ENCODE results near the gene RIMS3.
"Not testable (repeated sequence)": the region's sequence is repeated elsewhere in the genome, so short reads cannot be mapped to it uniquely, and the experiment has no call there.

RIMS3 gene

GRCh38 chr1:40593449-40594186, 71.9 kb downstream of the RIMS3 start:
- H3K4me3 ChIP-seq (ENCODE audit: low read depth in 1 of 2, low read length in 2 of 2), result no peak overlapping the region
- no peak overlapping the region for H3K27ac ChIP-seq (ENCODE audit: low read depth, low read length)
- H3K9me3 ChIP-seq (ENCODE audit: control insufficient read depth in 1 of 2, low read length in 2 of 2), result no peaks in the 10 kb centered on the region
- H3K4me1 ChIP-seq (ENCODE audit: control insufficient read depth in 1 of 2, insufficient read depth in 2 of 2, low read length in 2 of 2), result no peaks in the 10 kb centered on the region
- no peaks in the 10 kb centered on the region for H3K36me3 ChIP-seq (ENCODE audit: control insufficient read depth in 1 of 2, insufficient read depth in 2 of 2, low read length in 2 of 2)
- H3K9ac ChIP-seq (ENCODE audit: low read depth in 1 of 2, low read length in 2 of 2), result no peak overlapping the region
- H3K27me3 ChIP-seq (ENCODE audit: control insufficient read depth in 1 of 2, insufficient read depth in 2 of 2, low read length in 2 of 2), result no peaks in the 10 kb centered on the region

- Histone ChIP-seq H3K4me1 (ENCODE audit: control insufficient read depth in 1 of 2, insufficient read depth in 2 of 2, low read length in 2 of 2) (no peaks in the 10 kb centered on the region), H3K27me3 (ENCODE audit: control insufficient read depth in 1 of 2, insufficient read depth in 2 of 2, low read length in 2 of 2) (no peaks in the 10 kb centered on the region), H3K9ac (ENCODE audit: low read depth in 1 of 2, low read length in 2 of 2) (no peak overlapping the region), H3K27ac (ENCODE audit: low read depth, low read length) (no peak overlapping the region), H3K36me3 (ENCODE audit: control insufficient read depth in 1 of 2, insufficient read depth in 2 of 2, low read length in 2 of 2) (no peaks in the 10 kb centered on the region), H3K4me3 (ENCODE audit: low read depth in 1 of 2, low read length in 2 of 2) (no peak overlapping the region), H3K9me3 (ENCODE audit: control insufficient read depth in 1 of 2, low read length in 2 of 2) (no peaks in the 10 kb centered on the region)
Measured at GRCh38 chr1:40592107-40592803, 73.2 kb downstream of the RIMS3 start.

- H3K9me3 ChIP-seq (ENCODE audit: control insufficient read depth in 1 of 2, low read length in 2 of 2), result no peaks in the 10 kb centered on the region
- no peak overlapping the region for H3K9ac ChIP-seq (ENCODE audit: low read depth in 1 of 2, low read length in 2 of 2)
- H3K36me3 ChIP-seq (ENCODE audit: control insufficient read depth in 1 of 2, insufficient read depth in 2 of 2, low read length in 2 of 2), result no peaks in the 10 kb centered on the region
- no peak overlapping the region for H3K27ac ChIP-seq (ENCODE audit: low read depth, low read length)
- H3K27me3 ChIP-seq (ENCODE audit: control insufficient read depth in 1 of 2, insufficient read depth in 2 of 2, low read length in 2 of 2), result no peaks in the 10 kb centered on the region
- no peak overlapping the region for H3K4me3 ChIP-seq (ENCODE audit: low read depth in 1 of 2, low read length in 2 of 2)
- no peaks in the 10 kb centered on the region for H3K4me1 ChIP-seq (ENCODE audit: control insufficient read depth in 1 of 2, insufficient read depth in 2 of 2, low read length in 2 of 2)
Measured at GRCh38 chr1:40588586-40588985, 76.9 kb downstream of the RIMS3 start.

- Histone ChIP-seq H3K4me1 (ENCODE audit: control insufficient read depth in 1 of 2, insufficient read depth in 2 of 2, low read length in 2 of 2) (no peaks in the 10 kb centered on the region), H3K4me3 (ENCODE audit: low read depth in 1 of 2, low read length in 2 of 2) (no peak overlapping the region), H3K9me3 (ENCODE audit: control insufficient read depth in 1 of 2, low read length in 2 of 2) (no peaks in the 10 kb centered on the region), H3K36me3 (ENCODE audit: control insufficient read depth in 1 of 2, insufficient read depth in 2 of 2, low read length in 2 of 2) (no peaks in the 10 kb centered on the region), H3K27ac (ENCODE audit: low read depth, low read length) (no peak overlapping the region), H3K27me3 (ENCODE audit: control insufficient read depth in 1 of 2, insufficient read depth in 2 of 2, low read length in 2 of 2) (no peaks in the 10 kb centered on the region), H3K9ac (ENCODE audit: low read depth in 1 of 2, low read length in 2 of 2) (no peak overlapping the region)
Measured at GRCh38 chr1:40583980-40584379, 81.5 kb downstream of the RIMS3 start.

- Histone ChIP-seq H3K4me3 (ENCODE audit: low read depth in 1 of 2, low read length in 2 of 2) (no peak overlapping the region), H3K27ac (ENCODE audit: low read depth, low read length) (no peak overlapping the region), H3K4me1 (ENCODE audit: control insufficient read depth in 1 of 2, insufficient read depth in 2 of 2, low read length in 2 of 2) (no peaks in the 10 kb centered on the region), H3K9me3 (ENCODE audit: control insufficient read depth in 1 of 2, low read length in 2 of 2) (no peaks in the 10 kb centered on the region), H3K9ac (ENCODE audit: low read depth in 1 of 2, low read length in 2 of 2) (no peak overlapping the region), H3K27me3 (ENCODE audit: control insufficient read depth in 1 of 2, insufficient read depth in 2 of 2, low read length in 2 of 2) (no peaks in the 10 kb centered on the region), H3K36me3 (ENCODE audit: control insufficient read depth in 1 of 2, insufficient read depth in 2 of 2, low read length in 2 of 2) (no peaks in the 10 kb centered on the region)
Measured at GRCh38 chr1:40582116-40582515, 83.4 kb downstream of the RIMS3 start.

- Histone ChIP-seq H3K9me3 (ENCODE audit: control insufficient read depth in 1 of 2, low read length in 2 of 2) (no peaks in the 10 kb centered on the region), H3K27me3 (ENCODE audit: control insufficient read depth in 1 of 2, insufficient read depth in 2 of 2, low read length in 2 of 2) (no peaks in the 10 kb centered on the region), H3K4me3 (ENCODE audit: low read depth in 1 of 2, low read length in 2 of 2) (no peak overlapping the region), H3K4me1 (ENCODE audit: control insufficient read depth in 1 of 2, insufficient read depth in 2 of 2, low read length in 2 of 2) (no peaks in the 10 kb centered on the region), H3K36me3 (ENCODE audit: control insufficient read depth in 1 of 2, insufficient read depth in 2 of 2, low read length in 2 of 2) (no peaks in the 10 kb centered on the region), H3K27ac (ENCODE audit: low read depth, low read length) (no peak overlapping the region), H3K9ac (ENCODE audit: low read depth in 1 of 2, low read length in 2 of 2) (no peak overlapping the region)
Measured at GRCh38 chr1:40575336-40575735, 90.1 kb downstream of the RIMS3 start.

- not testable (repeated sequence) for H3K9ac ChIP-seq (ENCODE audit: low read depth in 1 of 2, low read length in 2 of 2); H3K27ac ChIP-seq (ENCODE audit: low read depth, low read length); H3K27me3 ChIP-seq (ENCODE audit: control insufficient read depth in 1 of 2, insufficient read depth in 2 of 2, low read length in 2 of 2); H3K4me3 ChIP-seq (ENCODE audit: low read depth in 1 of 2, low read length in 2 of 2); H3K36me3 ChIP-seq (ENCODE audit: control insufficient read depth in 1 of 2, insufficient read depth in 2 of 2, low read length in 2 of 2); H3K4me1 ChIP-seq (ENCODE audit: control insufficient read depth in 1 of 2, insufficient read depth in 2 of 2, low read length in 2 of 2); H3K9me3 ChIP-seq (ENCODE audit: control insufficient read depth in 1 of 2, low read length in 2 of 2)
Measured at GRCh38 chr1:40574805-40575204, 90.7 kb downstream of the RIMS3 start.

Measured in duodenal mucosa (tissue), 2 donors.